ENCODE results near the gene TYW1. TPM values are rescaled to one million over a fixed set of nuclear protein-coding genes. Genes with fewer than 3 reads are reported as not detected.
A peak's percentile ranks its signal among the peaks of the same experiment; 100 is the strongest.
"Not testable (repeated sequence)": the region's sequence is repeated elsewhere in the genome, so short reads cannot be mapped to it uniquely, and the experiment has no call there.

Gene TYW1
- total RNA-seq, 1 donor from 2014 or later: 16.6 TPM

GRCh38 chr7:67100956-67101361 is 104.3 kb downstream of the TYW1 start:
- H3K27me3 ChIP-seq (ENCODE audit: insufficient read depth, low read length): no peaks in the 10 kb centered on the region
- H3K4me2 ChIP-seq (ENCODE audit: low read length): no peak overlapping the region
- DNase-seq (ENCODE audit: low read depth) (no peak), FAIRE-seq (no peak)
- no peaks in the 10 kb centered on the region for H3K36me3 ChIP-seq (ENCODE audit: insufficient read depth, low read length)
- no peak overlapping the region for H2AFZ ChIP-seq (ENCODE audit: low read depth, low read length)
- H4K20me1 ChIP-seq (ENCODE audit: insufficient read depth, low read length): no peaks in the 10 kb centered on the region
- no peaks in the 10 kb centered on the region for H3K4me1 ChIP-seq (ENCODE audit: insufficient read depth, low read length)
- no peak overlapping the region for H3K27ac ChIP-seq (ENCODE audit: low read depth, low read length)
- H3K4me1 Mint-ChIP-seq (ENCODE audit: low read depth, unreplicated experiment): peaks cover 16% of the 10 kb centered on the region
- no peak overlapping the region for H3K4me3 ChIP-seq (ENCODE audit: insufficient read depth, low read depth, low read length)
- H3K9me3 Mint-ChIP-seq (ENCODE audit: unreplicated experiment): peaks cover 1% of the 10 kb centered on the region
- no peaks in the 10 kb centered on the region for H3K79me2 ChIP-seq (ENCODE audit: insufficient read depth, low read length)
- TF ChIP-seq CTCF (IDR thresholded peaks at IDR 0.05; ENCODE audit: insufficient read depth, low read depth, low read length) (no peak), EZH2 (IDR thresholded peaks at IDR 0.05; ENCODE audit: insufficient read depth, low read length) (no peak)
- H3K9ac ChIP-seq (ENCODE audit: low read length): no peak overlapping the region
- no peaks in the 10 kb centered on the region for H3K27me3 Mint-ChIP-seq (ENCODE audit: low read depth, unreplicated experiment)
- no peaks in the 10 kb centered on the region for H3K9me3 ChIP-seq (ENCODE audit: insufficient read depth, low read depth, low read length)
- no peak overlapping the region for H3K4me3 Mint-ChIP-seq (ENCODE audit: unreplicated experiment)
- no peak overlapping the region for H3K27ac Mint-ChIP-seq (ENCODE audit: unreplicated experiment)
- peaks cover 10% of the 10 kb centered on the region for H3K36me3 Mint-ChIP-seq (ENCODE audit: low read depth, unreplicated experiment)

DNA sequence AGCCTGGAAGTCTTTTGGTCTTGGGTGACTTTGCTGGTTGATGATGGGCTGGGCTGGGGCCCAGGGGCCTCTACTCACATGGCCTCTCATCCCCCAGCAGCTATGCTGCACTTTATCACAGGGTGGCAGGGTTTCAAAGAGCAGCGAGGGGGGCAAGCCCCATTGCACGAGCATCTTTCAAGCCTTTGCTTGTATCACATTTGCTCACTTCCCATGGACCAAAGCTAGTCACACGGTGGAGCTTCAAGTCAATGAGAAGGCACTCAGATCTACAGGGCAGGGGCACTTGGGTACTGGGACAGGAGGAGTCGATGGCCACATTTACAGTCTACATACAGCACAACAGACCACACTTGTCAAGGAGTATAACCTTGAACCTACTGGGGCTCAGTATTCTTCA is 108.3 kb downstream of the TYW1 start:
- H3K4me1 Mint-ChIP-seq (ENCODE audit: low read depth, unreplicated experiment): peaks cover 16% of the 10 kb centered on the region
- DNase-seq (ENCODE audit: low read depth); H3K27me3 ChIP-seq (ENCODE audit: insufficient read depth, low read length); H3K79me2 ChIP-seq (ENCODE audit: insufficient read depth, low read length); H3K27ac ChIP-seq (ENCODE audit: low read depth, low read length); H3K9ac ChIP-seq (ENCODE audit: low read length); H3K27ac Mint-ChIP-seq (ENCODE audit: unreplicated experiment); H3K27me3 Mint-ChIP-seq (ENCODE audit: low read depth, unreplicated experiment); H4K20me1 ChIP-seq (ENCODE audit: insufficient read depth, low read length); H3K4me3 ChIP-seq (ENCODE audit: insufficient read depth, low read depth, low read length); H3K4me1 ChIP-seq (ENCODE audit: insufficient read depth, low read length); H2AFZ ChIP-seq (ENCODE audit: low read depth, low read length); H3K9me3 Mint-ChIP-seq (ENCODE audit: unreplicated experiment); H3K4me2 ChIP-seq (ENCODE audit: low read length); H3K36me3 Mint-ChIP-seq (ENCODE audit: low read depth, unreplicated experiment); H3K36me3 ChIP-seq (ENCODE audit: insufficient read depth, low read length); H3K4me3 Mint-ChIP-seq (ENCODE audit: unreplicated experiment); H3K9me3 ChIP-seq (ENCODE audit: insufficient read depth, low read depth, low read length); FAIRE-seq: not testable (repeated sequence)

DNA sequence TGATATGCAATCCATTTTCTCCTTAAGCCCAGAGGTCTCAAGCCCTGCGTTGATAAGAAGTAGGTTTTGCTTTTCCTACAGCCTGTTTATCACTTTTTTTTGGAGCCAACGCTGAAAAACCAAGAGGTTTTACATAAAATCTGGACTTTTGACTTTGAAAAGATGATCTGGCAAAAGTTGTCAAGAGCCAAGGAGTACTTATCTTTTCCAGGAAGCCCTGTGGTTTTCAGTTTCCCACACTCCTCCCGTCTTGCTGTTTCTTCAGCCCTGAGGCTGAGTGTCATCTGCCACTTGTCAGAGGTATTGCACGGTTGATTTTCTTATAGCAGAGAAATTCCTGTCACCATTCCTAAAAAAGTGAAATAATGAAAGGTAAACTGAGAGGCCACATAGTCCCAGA is 108.7 kb downstream of the TYW1 start:
- H3K9me3 ChIP-seq (ENCODE audit: insufficient read depth, low read depth, low read length): no peaks in the 10 kb centered on the region
- H3K4me1 ChIP-seq (ENCODE audit: insufficient read depth, low read length): no peaks in the 10 kb centered on the region
- no peaks in the 10 kb centered on the region for H3K79me2 ChIP-seq (ENCODE audit: insufficient read depth, low read length)
- H4K20me1 ChIP-seq (ENCODE audit: insufficient read depth, low read length): no peaks in the 10 kb centered on the region
- FAIRE-seq (no peak), DNase-seq (ENCODE audit: low read depth) (peak; percentile 55)
- H3K27ac Mint-ChIP-seq (ENCODE audit: unreplicated experiment): no peak overlapping the region
- H3K36me3 Mint-ChIP-seq (ENCODE audit: low read depth, unreplicated experiment): peaks cover 12% of the 10 kb centered on the region
- H3K9ac ChIP-seq (ENCODE audit: low read length): no peak overlapping the region
- H3K4me3 Mint-ChIP-seq (ENCODE audit: unreplicated experiment): no peak overlapping the region
- peaks cover 1% of the 10 kb centered on the region for H3K9me3 Mint-ChIP-seq (ENCODE audit: unreplicated experiment)
- H3K27me3 Mint-ChIP-seq (ENCODE audit: low read depth, unreplicated experiment): no peaks in the 10 kb centered on the region
- peaks cover 16% of the 10 kb centered on the region for H3K4me1 Mint-ChIP-seq (ENCODE audit: low read depth, unreplicated experiment)
- TF ChIP-seq EZH2 (IDR thresholded peaks at IDR 0.05; ENCODE audit: insufficient read depth, low read length) (no peak), CTCF (IDR thresholded peaks at IDR 0.05; ENCODE audit: insufficient read depth, low read depth, low read length) (no peak)
- no peak overlapping the region for H3K27ac ChIP-seq (ENCODE audit: low read depth, low read length)
- H3K4me3 ChIP-seq (ENCODE audit: insufficient read depth, low read depth, low read length): no peak overlapping the region
- no peak overlapping the region for H3K4me2 ChIP-seq (ENCODE audit: low read length)
- H2AFZ ChIP-seq (ENCODE audit: low read depth, low read length): no peak overlapping the region
- no peaks in the 10 kb centered on the region for H3K36me3 ChIP-seq (ENCODE audit: insufficient read depth, low read length)
- H3K27me3 ChIP-seq (ENCODE audit: insufficient read depth, low read length): no peaks in the 10 kb centered on the region

DNA sequence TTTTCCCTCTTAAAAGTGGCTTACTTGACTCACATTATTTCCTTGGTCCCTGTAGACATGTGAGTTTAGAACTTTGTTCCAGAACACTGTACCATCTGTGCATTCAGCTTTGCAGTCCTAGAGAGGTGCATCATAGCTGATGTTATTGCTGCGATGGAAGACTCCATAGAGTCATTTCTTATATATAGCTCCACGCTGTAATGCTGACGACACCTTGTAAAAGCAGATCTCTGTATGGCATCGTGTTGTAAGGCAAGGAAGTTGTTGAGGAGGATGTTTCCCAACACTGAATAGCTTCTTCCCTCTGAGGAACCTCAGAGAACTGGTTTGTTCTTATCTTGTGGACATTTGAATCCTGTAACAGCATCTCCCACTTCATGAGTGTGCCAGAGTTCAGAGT is 109.6 kb downstream of the TYW1 start:
- H4K20me1 ChIP-seq (ENCODE audit: insufficient read depth, low read length); H3K4me1 ChIP-seq (ENCODE audit: insufficient read depth, low read length); H3K27ac ChIP-seq (ENCODE audit: low read depth, low read length); DNase-seq (ENCODE audit: low read depth); H3K79me2 ChIP-seq (ENCODE audit: insufficient read depth, low read length); H3K36me3 ChIP-seq (ENCODE audit: insufficient read depth, low read length); H3K9me3 Mint-ChIP-seq (ENCODE audit: unreplicated experiment); H2AFZ ChIP-seq (ENCODE audit: low read depth, low read length); H3K4me3 ChIP-seq (ENCODE audit: insufficient read depth, low read depth, low read length); FAIRE-seq; H3K9ac ChIP-seq (ENCODE audit: low read length); H3K9me3 ChIP-seq (ENCODE audit: insufficient read depth, low read depth, low read length); H3K4me3 Mint-ChIP-seq (ENCODE audit: unreplicated experiment); H3K27ac Mint-ChIP-seq (ENCODE audit: unreplicated experiment); H3K27me3 Mint-ChIP-seq (ENCODE audit: low read depth, unreplicated experiment); H3K27me3 ChIP-seq (ENCODE audit: insufficient read depth, low read length); H3K4me2 ChIP-seq (ENCODE audit: low read length): not testable (repeated sequence)
- H3K4me1 Mint-ChIP-seq (ENCODE audit: low read depth, unreplicated experiment): peaks cover 10% of the 10 kb centered on the region
- peaks cover 13% of the 10 kb centered on the region for H3K36me3 Mint-ChIP-seq (ENCODE audit: low read depth, unreplicated experiment)

DNA sequence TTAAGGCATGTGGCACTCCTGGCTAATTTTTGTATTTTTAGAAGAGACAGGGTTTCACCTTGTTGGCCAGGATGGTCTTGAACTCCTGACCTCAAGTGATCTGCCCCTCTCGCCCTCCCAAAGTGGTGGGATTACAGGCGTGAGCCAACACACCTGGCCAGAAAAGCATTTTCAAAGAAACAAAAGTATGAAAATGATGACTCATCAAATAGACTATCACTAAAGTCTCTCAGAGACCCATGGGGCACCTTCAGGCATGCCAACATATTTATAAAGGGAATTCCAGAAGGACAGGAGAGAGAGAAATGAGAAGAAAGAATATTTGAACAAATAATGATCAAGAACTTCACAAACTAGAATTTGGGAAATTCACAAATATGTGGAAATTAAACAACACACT is 114.7 kb downstream of the TYW1 start:
- H3K9me3 Mint-ChIP-seq (ENCODE audit: unreplicated experiment); FAIRE-seq; H3K27ac Mint-ChIP-seq (ENCODE audit: unreplicated experiment); DNase-seq (ENCODE audit: low read depth); H3K4me1 Mint-ChIP-seq (ENCODE audit: low read depth, unreplicated experiment); H4K20me1 ChIP-seq (ENCODE audit: insufficient read depth, low read length); H3K9ac ChIP-seq (ENCODE audit: low read length); H3K4me3 ChIP-seq (ENCODE audit: insufficient read depth, low read depth, low read length); H3K27me3 Mint-ChIP-seq (ENCODE audit: low read depth, unreplicated experiment); H3K4me3 Mint-ChIP-seq (ENCODE audit: unreplicated experiment); H3K36me3 Mint-ChIP-seq (ENCODE audit: low read depth, unreplicated experiment); H3K79me2 ChIP-seq (ENCODE audit: insufficient read depth, low read length); H3K4me2 ChIP-seq (ENCODE audit: low read length); H3K27ac ChIP-seq (ENCODE audit: low read depth, low read length); H3K36me3 ChIP-seq (ENCODE audit: insufficient read depth, low read length); H3K27me3 ChIP-seq (ENCODE audit: insufficient read depth, low read length); H3K4me1 ChIP-seq (ENCODE audit: insufficient read depth, low read length); H2AFZ ChIP-seq (ENCODE audit: low read depth, low read length); H3K9me3 ChIP-seq (ENCODE audit: insufficient read depth, low read depth, low read length): not testable (repeated sequence)
